H1 (cell line): Measurements from ENCODE around the gene RPS6KL1. TPM values are rescaled to one million over a fixed set of nuclear protein-coding genes. Genes with fewer than 3 reads are reported as not detected.

ENCODE experiments used
- CTCF ChIA-PET: fragments of 300-600 bp; sonication (Branson Sonifier 250); formaldehyde crosslinking; loops from one replicate; lab custom pipeline; 2021; ENCODE audit not compliant: partially characterized antibody; lab: Charles Lee
- POLR2A ChIA-PET: fragments of 300-600 bp; sonication (Branson Sonifier 250); formaldehyde crosslinking; loops from one replicate; lab custom pipeline; 2021; ENCODE audit warnings: inconsistent platforms; ENCODE audit not compliant: partially characterized antibody; lab: Charles Lee
- DNase-seq, 2 experiments: peaks; one replicate each; pipeline versions ENCODE4 v3.0.0 to v3.0.0-alpha.2; 2010 to 2022; ENCODE audit warnings: low spot score in 2 of 2, low read depth in 1 of 2, mixed read lengths in 1 of 2
- FAIRE-seq: peaks from 2 replicates; lab custom pipeline; 2011; peaks lifted over from hg19 to GRCh38; lab: Jason Lieb, UNC
- H2AFZ ChIP-seq: 2 replicates; pipeline ENCODE4 v1.8.1; 2012; ENCODE audit warnings: low read length, inconsistent platforms
- H2AK5ac ChIP-seq: 2 replicates; pipeline ENCODE4 v1.6.1; 2013; ENCODE audit warnings: low read depth, low read length
- H2BK120ac ChIP-seq: replicated peaks from 2 replicates; pipeline ENCODE3; 2013; ENCODE audit warnings: low read depth, low read length, inconsistent platforms
- H2BK12ac ChIP-seq: 2 replicates; pipeline ENCODE4 v1.6.1; 2013; ENCODE audit warnings: low read depth, low read length
- H2BK15ac ChIP-seq: 2 replicates; pipeline ENCODE4 v1.6.1; 2013; ENCODE audit warnings: low read length
- H2BK20ac ChIP-seq: 2 replicates; pipeline ENCODE4 v1.6.1; 2013; ENCODE audit warnings: low read length
- H2BK5ac ChIP-seq: 2 replicates; pipeline ENCODE4 v1.6.1; 2013; ENCODE audit warnings: low read depth, low read length
- H3K14ac ChIP-seq: 2 replicates; pipeline ENCODE4 v1.6.1; 2013; ENCODE audit warnings: inconsistent platforms; ENCODE audit not compliant: insufficient read length
- H3K18ac ChIP-seq: 2 replicates; pipeline ENCODE4 v1.6.1; 2013; ENCODE audit warnings: low read length; ENCODE audit errors: extremely low read depth
- H3K23ac ChIP-seq: 2 replicates; pipeline ENCODE4 v1.6.1; 2013; ENCODE audit warnings: inconsistent platforms; ENCODE audit not compliant: insufficient read length
- H3K23me2 ChIP-seq: 2 replicates; pipeline ENCODE4 v1.6.1; 2013; ENCODE audit warnings: low read depth, low read length
- H3K27ac ChIP-seq: 2 replicates; pipeline ENCODE4 v1.6.1; 2011; ENCODE audit warnings: low read depth, low read length, inconsistent platforms
- H3K27me3 ChIP-seq, 4 experiments: replicated peaks in 1 of 4; 1 replicate in 1 of 4; 2 replicates in 3 of 4; pipeline versions ENCODE4 v1.6.1 to v1.8.1; 2011 to 2013; ENCODE audit warnings: low read length in 3 of 4, mild to moderate bottlenecking in 3 of 4, inconsistent platforms in 2 of 4, mixed read lengths in 2 of 4, moderate library complexity in 1 of 4; ENCODE audit not compliant: control insufficient read depth in 3 of 4, insufficient read depth in 3 of 4; ENCODE audit errors: extremely low read depth in 1 of 4
- H3K36me3 ChIP-seq, 4 experiments: 2 replicates each; pipeline versions ENCODE4 v1.6.1 to v1.8.1; 2011 to 2013; ENCODE audit warnings: mild to moderate bottlenecking in 4 of 4, low read length in 3 of 4, moderate library complexity in 2 of 4, control low read depth in 1 of 4, inconsistent platforms in 1 of 4; ENCODE audit not compliant: insufficient read depth in 4 of 4, control insufficient read depth in 2 of 4
- H3K4ac ChIP-seq: replicated peaks from 2 replicates; pipeline ENCODE3; 2013; ENCODE audit warnings: low read length, low read depth, mixed read lengths, inconsistent platforms; ENCODE audit not compliant: insufficient read length
- H3K4me1 ChIP-seq, 4 experiments: replicated peaks in 1 of 4; 1 replicate in 1 of 4; 2 replicates in 3 of 4; pipeline versions ENCODE4 v1.6.1 to v1.8.1; 2011 to 2013; ENCODE audit warnings: low read length in 3 of 4, inconsistent platforms in 2 of 4, mixed read lengths in 1 of 4; ENCODE audit not compliant: insufficient read depth in 4 of 4, control insufficient read depth in 3 of 4
- H3K4me2 ChIP-seq, 2 experiments: 2 replicates each; pipeline versions ENCODE4 v1.6.1 to v1.8.1; 2011 to 2013; ENCODE audit warnings: low read depth in 2 of 2, low read length in 2 of 2, control low read depth in 1 of 2, inconsistent platforms in 1 of 2, mild to moderate bottlenecking in 1 of 2; ENCODE audit not compliant: insufficient read depth in 1 of 2
- H3K4me3 ChIP-seq, 4 experiments: fragments of 200-600, 300-600 bp in 1 of 4; sonication (generic), shearing (Covaris generic), sonication (Bioruptor Twin) in 1 of 4; 2 replicates each; pipeline versions ENCODE4 v1.5.1 to v1.8.1; 2011 to 2016; ENCODE audit warnings: low read length in 4 of 4, low read depth in 3 of 4, control low read depth in 2 of 4, inconsistent platforms in 2 of 4, mild to moderate bottlenecking in 2 of 4, mixed read lengths in 1 of 4, moderate library complexity in 1 of 4; ENCODE audit not compliant: insufficient read depth in 2 of 4; ENCODE audit errors: extremely low read depth in 1 of 4
- H3K56ac ChIP-seq: replicated peaks from 2 replicates; pipeline ENCODE3; 2013; ENCODE audit warnings: low read depth, mild to moderate bottlenecking, mixed read lengths, low read length, inconsistent platforms; ENCODE audit not compliant: insufficient read length
- H3K79me1 ChIP-seq: 2 replicates; pipeline ENCODE4 v1.6.1; 2013; ENCODE audit warnings: low read depth, low read length, control low read depth
- H3K79me2 ChIP-seq, 2 experiments: 2 replicates each; pipeline versions ENCODE4 v1.6.1 to v1.8.1; 2012 to 2013; ENCODE audit warnings: low read length in 2 of 2, mild to moderate bottlenecking in 2 of 2, inconsistent platforms in 1 of 2; ENCODE audit not compliant: insufficient read depth in 2 of 2, control insufficient read depth in 1 of 2
- H3K9ac ChIP-seq, 4 experiments: replicated peaks in 1 of 4; 1 replicate in 1 of 4; 2 replicates in 3 of 4; pipeline versions ENCODE4 v1.6.1 to v1.8.1; 2011 to 2013; ENCODE audit warnings: low read depth in 3 of 4, low read length in 3 of 4, control low read depth in 2 of 4, mild to moderate bottlenecking in 2 of 4, moderate library complexity in 2 of 4, inconsistent platforms in 1 of 4; ENCODE audit errors: extremely low read depth in 1 of 4
- H3K9me3 ChIP-seq, 2 experiments: 2 replicates each; pipeline versions ENCODE4 v1.6.1 to v1.8.1; 2012 to 2013; ENCODE audit warnings: mild to moderate bottlenecking in 2 of 2, moderate library complexity in 2 of 2, control low read depth in 1 of 2, inconsistent platforms in 1 of 2, low read depth in 1 of 2, low read length in 1 of 2, mixed read lengths in 1 of 2; ENCODE audit not compliant: insufficient read depth in 2 of 2
- H4K20me1 ChIP-seq, 2 experiments: replicated peaks in 1 of 2; 2 replicates each; pipeline versions ENCODE3 to v1.8.1; 2011 to 2013; ENCODE audit warnings: inconsistent platforms in 2 of 2, low read length in 2 of 2, mild to moderate bottlenecking in 1 of 2; ENCODE audit not compliant: insufficient read depth in 2 of 2, control insufficient read depth in 1 of 2
- H4K5ac ChIP-seq: 2 replicates; pipeline ENCODE4 v1.6.1; 2013; ENCODE audit warnings: low read length, low read depth, mixed read lengths, inconsistent platforms; ENCODE audit not compliant: insufficient read length
- H4K8ac ChIP-seq: 2 replicates; pipeline ENCODE4 v1.8.0; 2013; ENCODE audit warnings: mild to moderate bottlenecking, moderate library complexity, low read length, inconsistent platforms; ENCODE audit not compliant: insufficient read depth; ENCODE audit errors: extremely low read depth
- H4K91ac ChIP-seq: replicated peaks from 2 replicates; pipeline ENCODE3; 2013; ENCODE audit warnings: low read length, mixed read lengths, inconsistent platforms; ENCODE audit not compliant: insufficient read length
- ASH2L ChIP-seq: fragments of 200-600, 300-600 bp; sonication (generic); IDR thresholded peaks from one replicate; pipeline ENCODE4 v1.7.1; 2017; ENCODE audit warnings: low read length
- CREB1 ChIP-seq: IDR thresholded peaks from 2 replicates; pipeline ENCODE4 v1.6.1; 2012; ENCODE audit warnings: inconsistent platforms
- GABPA ChIP-seq: IDR thresholded peaks from 2 replicates; pipeline ENCODE4 v1.6.1; 2011; ENCODE audit warnings: mild to moderate bottlenecking, low read length, moderate library complexity, borderline replicate concordance; ENCODE audit not compliant: insufficient read depth
- HDAC2 ChIP-seq, 2 experiments: fragments of 300-600 bp in 1 of 2; sonication (generic) in 1 of 2; IDR thresholded peaks; 2 replicates each; pipeline ENCODE4 v1.6.1; 2011 to 2012; ENCODE audit warnings: low read depth in 2 of 2, low read length in 2 of 2, mild to moderate bottlenecking in 2 of 2, moderate library complexity in 2 of 2, borderline replicate concordance in 1 of 2, inconsistent platforms in 1 of 2
- HDAC6 ChIP-seq: IDR thresholded peaks from one replicate; pipeline ENCODE4 v1.7.1; 2012; ENCODE audit warnings: low read depth, mild to moderate bottlenecking, inconsistent platforms, low read length, moderate library complexity
- POLR2A ChIP-seq, 2 experiments: IDR thresholded peaks; 1 replicate in 1 of 2; 2 replicates in 1 of 2; pipeline ENCODE4 v1.6.1; 2011; ENCODE audit warnings: low read depth in 2 of 2, low read length in 2 of 2, mild to moderate bottlenecking in 2 of 2; ENCODE audit errors: control extremely low read depth in 1 of 2
- TEAD4 ChIP-seq: IDR thresholded peaks from 2 replicates; pipeline ENCODE4 v1.6.1; 2012; ENCODE audit warnings: low read depth, low read length, inconsistent platforms, mixed read lengths
- WGBS, 2 experiments: shearing (Covaris generic) in 1 of 2; methylation state at CpG; one replicate each; pipeline versions ENCODE4 v1.1.6 to v1.1.7; 2013 to 2015; ENCODE audit warnings: low lambda C conversion rate in 2 of 2, mixed read lengths in 2 of 2, inconsistent platforms in 1 of 2, low coverage in 1 of 2, missing lambda C conversion rate in 1 of 2; ENCODE audit not compliant: insufficient replicate concordance in 2 of 2, insufficient coverage in 1 of 2, insufficient read length in 1 of 2; ENCODE audit errors: extremely low coverage in 1 of 2, missing lambda C conversion rate in 1 of 2; 5-methylcytosine and 5-hydroxymethylcytosine counted together
- polyA plus RNA-seq, 7 experiments: library from polyadenylated mRNA; depleted of rRNA in 3 of 7; stranded (reverse) in 5 of 7; unstranded in 2 of 7; fragments of >200 nt in 5 of 7; fragments of 200-250 nt in 2 of 7; gene quantifications; 1 replicate in 5 of 7; 2 replicates in 1 of 7; 4 replicates in 1 of 7; pipeline versions ENCODE4 v1.2.1 to v1.2.3, GENCODE V29; 2011 to 2013; ENCODE audit warnings: missing spikeins in 2 of 7, mixed read lengths in 2 of 7
- total RNA-seq: library from RNA; stranded (reverse); fragmentation: NEBNext Ultra II Directional; extraction: Animal tissue kit (Norgen Biotek cat#: 25700); gene quantifications from 2 replicates; pipeline ENCODE4 v1.2.1, GENCODE V29; 2021
- TF ChIP-seq, protein P1 (sequence below), 3 experiments: IDR thresholded peaks; 1 replicate in 2 of 3; 2 replicates in 1 of 3; pipeline versions ENCODE4 v1.5.1 to v1.6.1; 2011; ENCODE audit warnings: low read length in 3 of 3, mild to moderate bottlenecking in 3 of 3, inconsistent platforms in 2 of 3, low read depth in 1 of 3, moderate library complexity in 1 of 3; ENCODE audit not compliant: insufficient read depth in 1 of 3; ENCODE audit errors: control extremely low read depth in 1 of 3
- TF ChIP-seq, protein P2 (sequence below): IDR thresholded peaks from 2 replicates; pipeline ENCODE4 v1.6.1; 2012; ENCODE audit warnings: inconsistent platforms

Gene RPS6KL1
- total and polyA plus RNA-seq, 2 of the 8 experiments (the other 6 are each of a cell fraction or from before 2014, with no cell fraction given), result 9.8 to 13.8 TPM

DNA sequence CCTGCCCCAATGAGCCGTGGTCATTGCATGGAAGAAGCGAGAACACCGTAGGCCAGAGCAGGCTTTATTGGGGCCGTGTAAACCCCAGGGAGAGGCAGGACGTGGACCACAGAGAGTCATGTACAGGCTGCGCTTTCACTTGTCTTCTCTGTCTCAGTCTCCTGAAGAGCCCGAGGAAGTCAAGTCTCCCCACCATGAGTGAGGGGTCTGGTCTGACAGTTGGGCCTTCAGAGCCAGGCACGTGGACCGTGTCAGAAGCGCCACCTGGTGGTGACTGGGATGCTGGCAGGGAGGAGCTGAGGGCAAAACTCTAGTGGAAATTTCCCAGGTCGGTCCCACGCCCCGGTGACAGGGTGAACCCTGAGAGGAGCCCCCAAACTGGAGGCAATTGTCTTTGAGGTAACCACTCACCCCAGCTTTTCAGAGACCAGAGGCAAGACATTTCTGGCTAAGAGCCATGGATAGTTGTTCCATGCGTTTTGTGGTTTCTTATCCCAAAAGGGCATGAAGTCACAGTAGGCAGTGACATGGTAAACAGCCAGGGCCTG lies 17.4 kb downstream of the RPS6KL1 start:
- Histone ChIP-seq H2BK5ac (no peak overlapping the region), H4K20me1 (peaks cover 4 to 10% of the 10 kb centered on the region in 2 experiments), H2BK12ac (no peak overlapping the region), H3K4me1 (no peaks in the 10 kb centered on the region; a peak in 1 of 7 replicates), H3K9ac (no peak overlapping the region), H3K9me3 (no peaks in the 10 kb centered on the region), H3K79me1 (no peaks in the 10 kb centered on the region), H3K56ac (no peak overlapping the region), H2BK20ac (no peak overlapping the region), H2BK120ac (no peak overlapping the region), H3K4ac (no peak overlapping the region), H3K36me3 (peaks cover 19 to 38% (median 28%) of the 10 kb centered on the region in 4 experiments), H2AFZ (no peak overlapping the region), H4K5ac (no peak overlapping the region), H3K79me2 (no peaks in the 10 kb centered on the region), H2AK5ac (no peak overlapping the region), H3K18ac (no peak overlapping the region), H3K23ac (no peak overlapping the region), H3K27me3 (no peaks in the 10 kb centered on the region), H4K91ac (no peak overlapping the region), H3K14ac (no peak overlapping the region), H3K27ac (no peak overlapping the region), H2BK15ac (no peak overlapping the region), H3K23me2 (no peaks in the 10 kb centered on the region), H3K4me3 (no peak overlapping the region), H3K4me2 (no peak overlapping the region), H4K8ac (no peak overlapping the region)
- DNase-seq (peak in 1 of 2 experiments; percentile 95), FAIRE-seq (peak; percentile 91)
- 66% methylated on average over 14 of the region's 14 CpGs; no CpG with 5 or more reads in 1 of the 2 experiments for WGBS, 2 experiments
- CTCF ChIA-PET, result interaction anchor here (0.6 to 24.8 kb wide), 47 partner anchors 12 to 1550 kb away, joined by 3 to 509 read pairs (median 5); partner anchors contain the start of genes ACYP1, PGF, PROX2 and RPS6KL1
- POLR2A ChIA-PET, result interaction anchor here (0.8 to 6.8 kb wide), 17 partner anchors 10 to 392 kb away, joined by 3 to 80 read pairs (median 6); partner anchors contain the start of genes ACYP1, DLST, EIF2B2 and PROX2
- TF ChIP-seq, protein P1, sequence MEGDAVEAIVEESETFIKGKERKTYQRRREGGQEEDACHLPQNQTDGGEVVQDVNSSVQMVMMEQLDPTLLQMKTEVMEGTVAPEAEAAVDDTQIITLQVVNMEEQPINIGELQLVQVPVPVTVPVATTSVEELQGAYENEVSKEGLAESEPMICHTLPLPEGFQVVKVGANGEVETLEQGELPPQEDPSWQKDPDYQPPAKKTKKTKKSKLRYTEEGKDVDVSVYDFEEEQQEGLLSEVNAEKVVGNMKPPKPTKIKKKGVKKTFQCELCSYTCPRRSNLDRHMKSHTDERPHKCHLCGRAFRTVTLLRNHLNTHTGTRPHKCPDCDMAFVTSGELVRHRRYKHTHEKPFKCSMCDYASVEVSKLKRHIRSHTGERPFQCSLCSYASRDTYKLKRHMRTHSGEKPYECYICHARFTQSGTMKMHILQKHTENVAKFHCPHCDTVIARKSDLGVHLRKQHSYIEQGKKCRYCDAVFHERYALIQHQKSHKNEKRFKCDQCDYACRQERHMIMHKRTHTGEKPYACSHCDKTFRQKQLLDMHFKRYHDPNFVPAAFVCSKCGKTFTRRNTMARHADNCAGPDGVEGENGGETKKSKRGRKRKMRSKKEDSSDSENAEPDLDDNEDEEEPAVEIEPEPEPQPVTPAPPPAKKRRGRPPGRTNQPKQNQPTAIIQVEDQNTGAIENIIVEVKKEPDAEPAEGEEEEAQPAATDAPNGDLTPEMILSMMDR (IDR thresholded peaks at IDR 0.05; ENCODE audit: control extremely low read depth in 1 of 3, insufficient read depth in 1 of 3, low read depth in 1 of 3, low read length in 3 of 3), result peak; percentile 84 to 97 (median 92)
- TF ChIP-seq ASH2L, result no peak
- peak; percentile 44; the same call in 1 of the 2 replicates for TF ChIP-seq GABPA
- TF ChIP-seq, protein P2, sequence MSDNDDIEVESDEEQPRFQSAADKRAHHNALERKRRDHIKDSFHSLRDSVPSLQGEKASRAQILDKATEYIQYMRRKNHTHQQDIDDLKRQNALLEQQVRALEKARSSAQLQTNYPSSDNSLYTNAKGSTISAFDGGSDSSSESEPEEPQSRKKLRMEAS, result peak; percentile 99
- 0 out of 2 replicates have a peak, but pooled peaks have one; percentile 23 for TF ChIP-seq CREB1
- peak in 1 of 2 experiments; percentile 57; a peak in 1 of 3 replicates for TF ChIP-seq POLR2A (IDR thresholded peaks at IDR 0.05; ENCODE audit: control extremely low read depth in 1 of 2, low read depth in 2 of 2, low read length in 2 of 2)
- 0 out of 2 replicates have a peak, but pooled peaks have one; percentile 41 for TF ChIP-seq TEAD4
- no peak for TF ChIP-seq HDAC6
- TF ChIP-seq HDAC2 (IDR thresholded peaks at IDR 0.05; ENCODE audit: borderline replicate concordance in 1 of 2, low read depth in 2 of 2, low read length in 2 of 2), result peak; percentile 91 to 97
